IMR-90 (cell line): ENCODE measurements around the gene COG3.

Experiments
- CEBPB ChIP-seq: IDR thresholded peaks from 2 replicates; pipeline ENCODE4 v1.6.1; 2012; ENCODE audit warnings: low read depth, low read length, improper control_type of control experiment
- POLR2A ChIP-seq: IDR thresholded peaks from 2 replicates; pipeline ENCODE4 v1.6.1; 2012; ENCODE audit warnings: mild to moderate bottlenecking, low read depth, low read length
- RAD21 ChIP-seq: IDR thresholded peaks from 2 replicates; pipeline ENCODE4 v1.6.1; 2012; ENCODE audit warnings: low read length, improper control_type of control experiment
- RCOR1 ChIP-seq: IDR thresholded peaks from 2 replicates; pipeline ENCODE4 v1.6.1; 2012; ENCODE audit warnings: mild to moderate bottlenecking, low read length, improper control_type of control experiment; ENCODE audit not compliant: insufficient replicate concordance
- TF ChIP-seq, protein P1 (sequence below): conservative IDR thresholded peaks from 2 replicates; pipeline ENCODE4 v1.5.1; 2012; ENCODE audit warnings: mild to moderate bottlenecking, low read depth, low read length, improper control_type of control experiment
- TF ChIP-seq, protein P2 (sequence below): fragments of 150-350 bp; IDR thresholded peaks from 2 replicates; pipeline ENCODE4 v1.6.1; 2017; ENCODE audit warnings: mild to moderate bottlenecking, antibody characterized with exemption, low read length, low read depth

DNA sequence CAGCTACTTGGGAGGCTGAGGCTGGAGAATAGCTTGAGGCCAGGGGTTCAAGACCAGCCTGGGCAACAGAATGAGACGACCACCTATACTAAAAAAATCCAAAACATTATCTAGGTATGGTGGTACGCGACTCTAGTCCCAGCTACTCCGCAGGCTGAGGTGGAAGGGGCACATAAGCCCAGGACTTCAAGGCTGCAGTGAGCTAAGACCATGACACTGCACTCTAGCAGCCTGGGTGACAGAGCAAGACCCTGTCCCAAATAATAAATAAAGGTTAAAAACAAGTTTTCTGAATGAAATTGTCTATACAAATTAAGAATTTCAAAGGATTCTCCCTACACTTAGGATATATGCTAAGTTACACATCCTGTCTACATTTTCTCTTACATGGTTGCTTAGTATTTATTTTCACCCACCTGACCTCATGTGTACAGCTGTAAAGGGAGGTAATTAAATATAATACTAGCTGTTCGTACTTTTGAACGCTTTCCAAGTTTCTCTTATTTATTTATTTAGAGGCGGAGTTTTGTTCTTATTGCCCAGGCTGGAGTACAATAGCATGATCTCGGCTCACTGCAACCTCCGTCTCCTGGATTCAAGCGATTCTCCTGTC lies 48.1 kb upstream of the COG3 start:
- TF ChIP-seq, protein P1, sequence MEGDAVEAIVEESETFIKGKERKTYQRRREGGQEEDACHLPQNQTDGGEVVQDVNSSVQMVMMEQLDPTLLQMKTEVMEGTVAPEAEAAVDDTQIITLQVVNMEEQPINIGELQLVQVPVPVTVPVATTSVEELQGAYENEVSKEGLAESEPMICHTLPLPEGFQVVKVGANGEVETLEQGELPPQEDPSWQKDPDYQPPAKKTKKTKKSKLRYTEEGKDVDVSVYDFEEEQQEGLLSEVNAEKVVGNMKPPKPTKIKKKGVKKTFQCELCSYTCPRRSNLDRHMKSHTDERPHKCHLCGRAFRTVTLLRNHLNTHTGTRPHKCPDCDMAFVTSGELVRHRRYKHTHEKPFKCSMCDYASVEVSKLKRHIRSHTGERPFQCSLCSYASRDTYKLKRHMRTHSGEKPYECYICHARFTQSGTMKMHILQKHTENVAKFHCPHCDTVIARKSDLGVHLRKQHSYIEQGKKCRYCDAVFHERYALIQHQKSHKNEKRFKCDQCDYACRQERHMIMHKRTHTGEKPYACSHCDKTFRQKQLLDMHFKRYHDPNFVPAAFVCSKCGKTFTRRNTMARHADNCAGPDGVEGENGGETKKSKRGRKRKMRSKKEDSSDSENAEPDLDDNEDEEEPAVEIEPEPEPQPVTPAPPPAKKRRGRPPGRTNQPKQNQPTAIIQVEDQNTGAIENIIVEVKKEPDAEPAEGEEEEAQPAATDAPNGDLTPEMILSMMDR, result no peak
- no peak for TF ChIP-seq RAD21
- TF ChIP-seq, protein P2, sequence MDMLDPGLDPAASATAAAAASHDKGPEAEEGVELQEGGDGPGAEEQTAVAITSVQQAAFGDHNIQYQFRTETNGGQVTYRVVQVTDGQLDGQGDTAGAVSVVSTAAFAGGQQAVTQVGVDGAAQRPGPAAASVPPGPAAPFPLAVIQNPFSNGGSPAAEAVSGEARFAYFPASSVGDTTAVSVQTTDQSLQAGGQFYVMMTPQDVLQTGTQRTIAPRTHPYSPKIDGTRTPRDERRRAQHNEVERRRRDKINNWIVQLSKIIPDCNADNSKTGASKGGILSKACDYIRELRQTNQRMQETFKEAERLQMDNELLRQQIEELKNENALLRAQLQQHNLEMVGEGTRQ, result no peak
- TF ChIP-seq POLR2A, result no peak
- no peak for TF ChIP-seq RCOR1
- no peak for TF ChIP-seq CEBPB
